Neutrophil (primary cell): ENCODE results near the gene CTAGE6.
"Not testable (repeated sequence)": the region's sequence is repeated elsewhere in the genome, so short reads cannot be mapped to it uniquely, and the experiment has no call there.

Experiments used
- H3K27ac ChIP-seq: fragments of 200-600 bp; sonication (generic); 2 replicates; pipeline ENCODE4 v1.5.1; 2016; ENCODE audit warnings: mild to moderate bottlenecking, moderate library complexity
- H3K27me3 ChIP-seq: fragments of 200-600 bp; sonication (generic); 2 replicates; pipeline ENCODE4 v1.6.0; 2016; ENCODE audit warnings: mild to moderate bottlenecking
- H3K36me3 ChIP-seq: fragments of 200-600 bp; sonication (generic); 2 replicates; pipeline ENCODE4 v1.5.1; 2017
- H3K4me1 ChIP-seq, 2 experiments: fragments of 200-600 bp in 1 of 2; sonication (generic) in 1 of 2; 1 replicate in 1 of 2; 2 replicates in 1 of 2; pipeline versions ENCODE4 v1.5.1 to v1.6.1; 2013 to 2016; ENCODE audit warnings: low read depth in 1 of 2, low read length in 1 of 2, mild to moderate bottlenecking in 1 of 2, moderate library complexity in 1 of 2; ENCODE audit not compliant: control insufficient read depth in 1 of 2, insufficient read depth in 1 of 2
- H3K4me3 ChIP-seq, 2 experiments: fragments of 200-600 bp in 1 of 2; sonication (generic) in 1 of 2; 1 replicate in 1 of 2; 2 replicates in 1 of 2; pipeline ENCODE4 v1.5.1; 2013 to 2016; ENCODE audit warnings: low read depth in 1 of 2, low read length in 1 of 2, mild to moderate bottlenecking in 1 of 2, moderate library complexity in 1 of 2
- H3K9me3 ChIP-seq: fragments of 200-600 bp; sonication (generic); 2 replicates; pipeline ENCODE4 v1.5.1; 2016

CTAGE6 gene

GRCh38 chr7:143757596-143757995 is at the start of gene CTAGE6:
CTAGE6 (minus strand) TSS chr7:143757696; CDS start chr7:143757658, 38 bp downstream.
- H3K27me3 ChIP-seq, H3K4me3 ChIP-seq, H3K4me1 ChIP-seq, H3K27ac ChIP-seq, H3K36me3 ChIP-seq, H3K9me3 ChIP-seq: not testable (repeated sequence)

DNA sequence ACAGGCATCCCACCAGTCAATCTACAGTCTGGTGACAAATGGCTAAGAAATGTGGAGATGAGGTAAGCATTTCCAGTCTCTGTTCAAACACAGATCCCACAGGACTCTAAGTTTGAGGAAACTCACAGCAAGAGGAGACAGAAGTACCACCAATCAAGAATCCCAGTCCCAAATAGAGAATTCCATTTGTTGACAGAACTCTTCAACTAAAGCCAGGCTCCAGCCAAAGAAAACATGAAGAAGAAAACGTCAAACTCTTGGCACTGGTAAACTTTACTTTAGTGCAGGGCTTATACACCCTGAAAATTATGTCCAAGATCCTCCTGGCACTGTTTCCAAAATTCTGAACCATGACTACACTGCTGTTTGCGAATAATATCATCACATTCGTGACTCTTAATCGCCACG is 49.2 kb upstream of the CTAGE6 start:
- H3K27me3 ChIP-seq, H3K36me3 ChIP-seq, H3K27ac ChIP-seq, H3K4me3 ChIP-seq, H3K4me1 ChIP-seq, H3K9me3 ChIP-seq: not testable (repeated sequence)

- not testable (repeated sequence) for H3K36me3 ChIP-seq, H3K4me1 ChIP-seq, H3K27ac ChIP-seq, H3K4me3 ChIP-seq, H3K9me3 ChIP-seq, H3K27me3 ChIP-seq
Measured at GRCh38 chr7:143797896-143798290, 40.4 kb upstream of the CTAGE6 start.

DNA sequence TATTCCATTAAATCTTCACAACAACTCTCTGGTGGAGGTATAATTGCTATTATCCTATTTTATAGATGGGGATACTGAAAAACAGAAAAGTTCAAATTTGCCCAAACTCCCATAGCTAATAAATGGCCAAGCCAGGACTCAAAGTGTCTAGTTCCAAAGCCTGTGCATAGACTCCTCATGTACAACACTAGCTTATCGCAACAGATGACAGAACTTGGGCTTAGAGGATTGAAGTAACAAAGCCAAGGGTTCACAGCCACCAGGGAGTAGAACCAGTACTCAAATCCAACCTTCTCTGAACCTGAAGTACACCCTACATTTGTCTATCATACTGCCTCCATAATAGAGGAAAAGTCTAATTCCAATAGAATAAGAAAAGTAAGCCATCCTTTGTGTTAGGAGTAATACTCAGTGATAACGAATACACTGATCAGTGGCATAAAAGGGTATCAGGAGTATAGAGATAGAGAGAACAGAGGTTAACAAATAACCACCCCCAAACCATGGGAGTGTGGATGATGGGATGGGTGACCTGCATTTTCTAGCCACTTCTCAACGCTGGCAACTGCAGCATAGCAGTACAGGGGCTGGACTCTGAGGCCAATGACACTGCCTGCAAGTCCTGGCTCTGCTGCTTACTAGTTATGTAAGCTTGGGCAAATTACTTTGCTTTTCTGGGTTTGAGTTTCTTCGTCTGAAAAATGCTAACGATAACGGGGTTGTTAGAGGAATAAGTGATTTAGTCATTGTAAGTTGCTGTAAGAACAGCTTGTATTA is 39.8 kb upstream of the CTAGE6 start:
- not testable (repeated sequence) for H3K4me1 ChIP-seq, H3K4me3 ChIP-seq, H3K27me3 ChIP-seq, H3K27ac ChIP-seq, H3K36me3 ChIP-seq, H3K9me3 ChIP-seq

GRCh38 chr7:143795653-143796052 is 38.2 kb upstream of the CTAGE6 start:
- not testable (repeated sequence) for H3K27ac ChIP-seq, H3K4me1 ChIP-seq, H3K4me3 ChIP-seq, H3K27me3 ChIP-seq, H3K9me3 ChIP-seq, H3K36me3 ChIP-seq

DNA sequence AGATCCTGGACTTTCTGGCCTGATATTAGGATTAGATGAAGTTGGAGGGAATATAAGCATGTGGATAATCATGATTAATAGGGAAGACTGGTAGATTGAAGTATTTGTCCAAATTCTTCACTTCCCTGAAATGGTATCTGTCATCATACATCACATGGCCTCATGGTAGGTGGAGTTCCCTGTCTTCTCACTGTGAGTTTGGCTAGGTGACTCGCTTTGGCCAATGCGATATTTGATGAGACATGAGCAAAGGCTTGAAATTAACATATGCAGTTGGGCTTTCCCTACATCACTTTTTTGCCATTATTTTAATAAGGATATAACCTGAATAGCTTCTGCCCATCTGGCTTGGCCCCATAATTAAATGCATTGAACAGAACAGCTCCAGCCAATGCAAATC is 35.1 kb upstream of the CTAGE6 start:
- not testable (repeated sequence) for H3K27ac ChIP-seq, H3K27me3 ChIP-seq, H3K9me3 ChIP-seq, H3K4me1 ChIP-seq, H3K36me3 ChIP-seq, H3K4me3 ChIP-seq

DNA sequence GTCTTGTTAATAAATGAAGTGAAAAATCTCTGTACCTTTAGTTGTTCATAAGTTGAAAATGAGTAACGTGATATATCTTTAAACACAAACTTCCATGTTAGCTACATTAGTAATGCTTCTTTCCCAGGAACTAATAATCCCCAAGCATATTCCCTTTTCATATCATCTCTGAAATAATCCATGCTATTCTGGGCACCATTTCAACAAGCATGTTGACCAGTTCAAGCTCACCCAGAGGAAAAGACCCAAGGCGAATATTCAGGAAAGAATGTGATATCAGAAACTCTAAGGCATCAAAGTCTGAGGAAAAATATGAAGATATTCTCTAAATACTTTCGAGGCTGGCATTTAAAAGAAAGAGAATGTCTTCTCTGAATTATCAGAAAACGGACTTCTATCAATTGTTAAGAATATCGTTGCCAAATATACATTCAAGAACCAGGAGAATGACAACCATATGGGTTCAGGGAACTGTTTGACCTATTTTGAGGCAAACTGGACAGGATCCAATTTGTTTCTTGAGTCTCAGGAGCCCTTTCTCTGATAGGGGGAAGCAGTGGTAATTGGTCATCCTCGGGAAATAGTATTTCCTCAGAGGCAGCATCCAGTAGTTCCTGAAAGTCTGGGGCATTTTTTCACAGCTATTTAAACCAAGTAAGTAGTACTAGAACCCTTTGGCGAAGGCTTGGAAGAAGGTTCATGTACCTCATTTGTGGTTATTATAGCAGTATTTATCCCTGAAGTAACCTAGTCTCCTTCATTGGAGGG is 28.1 kb upstream of the CTAGE6 start:
- H3K27ac ChIP-seq, H3K9me3 ChIP-seq, H3K36me3 ChIP-seq, H3K4me1 ChIP-seq, H3K4me3 ChIP-seq, H3K27me3 ChIP-seq: not testable (repeated sequence)

GRCh38 chr7:143779591-143779990 is 22.1 kb upstream of the CTAGE6 start:
- not testable (repeated sequence) for H3K4me3 ChIP-seq, H3K27ac ChIP-seq, H3K27me3 ChIP-seq, H3K36me3 ChIP-seq, H3K4me1 ChIP-seq, H3K9me3 ChIP-seq

DNA sequence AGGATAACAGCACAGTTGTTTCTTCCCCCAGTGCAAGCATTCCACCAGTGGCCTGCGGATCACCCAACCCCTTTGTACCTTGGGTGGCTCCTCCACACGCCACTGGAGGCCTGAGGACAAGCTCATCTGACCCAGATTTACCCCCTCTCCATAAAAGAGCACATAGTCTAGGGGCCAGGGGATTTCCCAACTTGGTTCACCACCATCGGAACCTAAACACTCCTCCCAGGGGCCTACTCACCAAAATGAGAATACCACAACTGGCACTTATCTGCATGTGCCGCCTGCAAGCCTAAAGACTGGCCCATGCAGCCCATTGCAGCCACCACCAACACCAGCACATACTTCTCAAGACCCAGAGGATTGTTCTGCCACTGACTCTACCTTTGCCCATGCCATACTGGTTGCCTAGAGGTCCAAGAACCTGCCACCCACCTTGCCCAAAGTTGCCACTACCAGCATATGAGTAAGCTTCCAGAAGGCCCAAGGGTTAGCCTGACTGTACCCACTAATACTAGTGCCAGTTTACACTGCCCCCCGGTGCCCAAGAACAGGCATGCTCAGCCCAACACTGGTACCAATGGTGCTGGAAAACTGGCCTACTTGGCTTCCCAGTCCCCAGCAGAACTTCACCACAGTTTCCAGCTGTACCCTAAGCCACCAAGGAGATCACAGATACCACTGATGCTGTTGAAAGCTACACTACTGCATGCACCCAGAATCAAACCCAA is 15.4 kb upstream of the CTAGE6 start:
- not testable (repeated sequence) for H3K4me3 ChIP-seq, H3K36me3 ChIP-seq, H3K4me1 ChIP-seq, H3K27me3 ChIP-seq, H3K9me3 ChIP-seq, H3K27ac ChIP-seq

GRCh38 chr7:143767531-143767930 is 10.0 kb upstream of the CTAGE6 start:
- not testable (repeated sequence) for H3K36me3 ChIP-seq, H3K4me1 ChIP-seq, H3K9me3 ChIP-seq, H3K27ac ChIP-seq, H3K27me3 ChIP-seq, H3K4me3 ChIP-seq

DNA sequence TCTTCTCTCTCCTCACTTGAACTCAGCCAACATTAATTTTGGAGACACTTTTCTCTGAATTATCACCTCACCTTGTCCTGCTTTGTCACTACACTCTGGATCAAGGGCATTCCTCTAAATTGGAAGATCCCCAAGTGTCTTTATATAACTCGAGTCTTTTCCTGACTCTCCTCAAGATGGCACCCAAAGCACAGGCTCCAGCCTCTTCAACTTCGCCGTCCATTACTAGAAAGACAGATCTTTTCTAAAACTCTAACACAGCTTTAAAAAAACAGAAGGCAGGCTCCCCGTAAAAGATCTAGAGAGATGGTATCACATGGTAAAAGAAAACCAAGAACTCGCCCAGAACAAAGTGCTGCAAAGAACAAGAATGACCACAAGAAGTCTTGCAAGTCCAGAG is 8.2 kb upstream of the CTAGE6 start:
- not testable (repeated sequence) for H3K4me1 ChIP-seq, H3K27ac ChIP-seq, H3K27me3 ChIP-seq, H3K36me3 ChIP-seq, H3K9me3 ChIP-seq, H3K4me3 ChIP-seq

- not testable (repeated sequence) for H3K9me3 ChIP-seq, H3K27me3 ChIP-seq, H3K4me3 ChIP-seq, H3K27ac ChIP-seq, H3K4me1 ChIP-seq, H3K36me3 ChIP-seq
Measured at GRCh38 chr7:143763065-143763464, 5.6 kb upstream of the CTAGE6 start.

DNA sequence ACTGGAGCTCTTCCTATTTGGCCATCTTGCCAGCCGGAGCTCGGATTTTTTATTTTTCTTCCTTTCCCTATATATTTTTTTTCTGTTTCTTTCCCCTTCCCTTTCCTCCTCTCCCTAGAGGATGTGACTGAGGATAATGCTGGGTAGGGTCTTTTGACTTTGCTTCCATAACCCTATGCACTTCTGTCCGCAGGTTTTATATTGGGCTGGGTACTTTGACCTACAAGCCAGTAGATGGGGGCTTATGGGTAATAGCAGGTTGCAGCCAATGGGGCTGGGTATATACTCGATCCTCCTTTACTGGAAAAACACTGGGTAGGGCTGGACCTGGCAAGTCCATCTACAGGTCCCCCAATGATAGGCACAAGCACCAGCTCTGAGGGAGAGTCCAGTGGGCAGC is 12.2 kb downstream of the CTAGE6 start:
- not testable (repeated sequence) for H3K27me3 ChIP-seq, H3K36me3 ChIP-seq, H3K4me3 ChIP-seq, H3K4me1 ChIP-seq, H3K9me3 ChIP-seq, H3K27ac ChIP-seq
